NCI-H748 (cell line): ENCODE data around the gene NKAIN2.
"Not testable (repeated sequence)": the region's sequence is repeated elsewhere in the genome, so short reads cannot be mapped to it uniquely, and the experiment has no call there.

ENCODE experiments used
- DNase-seq: peaks from one replicate; lab custom pipeline; 2025; ENCODE audit not compliant: unreplicated experiment; lab: John Stamatoyannopoulos, UW

The NKAIN2 gene

GRCh38 chr6:124412657-124413056 lies 609.0 kb downstream of the NKAIN2 start:
- peak; percentile 93 for DNase-seq

- peak; percentile 82 for DNase-seq
Measured at GRCh38 chr6:124420116-124420840, 616.6 kb downstream of the NKAIN2 start.

DNA sequence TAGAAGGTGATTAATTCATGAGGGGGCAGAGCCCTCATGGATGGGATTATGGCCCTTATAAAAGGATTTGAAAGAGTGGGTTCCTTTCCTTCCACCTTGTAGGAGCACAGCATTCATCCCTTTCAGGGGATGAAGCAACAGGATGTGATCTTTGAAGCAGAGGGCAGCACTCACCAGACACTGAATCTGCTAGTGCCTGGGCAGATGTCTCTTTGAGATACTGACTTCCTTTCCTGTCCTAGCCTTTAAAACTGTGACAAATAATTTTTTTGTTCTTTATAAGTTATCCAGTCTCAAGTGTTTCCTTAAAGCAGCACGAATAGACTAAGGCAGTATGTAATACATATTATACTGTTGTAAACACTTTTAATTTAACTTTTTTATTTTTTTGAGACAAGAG lies 620.0 kb downstream of the NKAIN2 start:
- DNase-seq: no peak

DNA sequence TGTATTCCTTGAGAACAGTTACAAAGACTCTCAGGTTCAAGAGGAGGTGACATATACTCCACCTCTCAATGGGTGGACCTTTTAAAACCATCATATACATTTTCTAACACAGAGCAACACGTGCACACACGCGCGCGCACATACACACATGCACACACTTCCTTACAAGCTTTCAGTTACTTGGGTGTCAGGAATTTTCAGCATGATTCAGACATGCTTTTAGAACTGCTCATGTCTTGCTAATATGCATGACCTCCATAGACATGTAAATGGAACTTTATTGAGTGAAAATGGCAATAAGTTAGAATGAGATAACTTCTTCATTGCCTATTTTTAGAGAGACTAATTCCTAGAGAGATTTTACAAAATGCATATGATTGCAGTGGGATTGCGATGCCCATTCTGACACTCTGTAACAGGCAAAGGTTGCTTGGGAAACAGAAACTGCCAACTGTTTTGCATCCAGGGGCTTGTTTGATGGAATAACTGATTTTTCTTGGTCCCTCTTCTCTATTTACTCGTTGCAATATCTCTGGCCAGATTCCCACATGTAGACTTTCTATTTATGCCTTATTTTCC lies 627.2 kb downstream of the NKAIN2 start:
- no peak for DNase-seq

DNA sequence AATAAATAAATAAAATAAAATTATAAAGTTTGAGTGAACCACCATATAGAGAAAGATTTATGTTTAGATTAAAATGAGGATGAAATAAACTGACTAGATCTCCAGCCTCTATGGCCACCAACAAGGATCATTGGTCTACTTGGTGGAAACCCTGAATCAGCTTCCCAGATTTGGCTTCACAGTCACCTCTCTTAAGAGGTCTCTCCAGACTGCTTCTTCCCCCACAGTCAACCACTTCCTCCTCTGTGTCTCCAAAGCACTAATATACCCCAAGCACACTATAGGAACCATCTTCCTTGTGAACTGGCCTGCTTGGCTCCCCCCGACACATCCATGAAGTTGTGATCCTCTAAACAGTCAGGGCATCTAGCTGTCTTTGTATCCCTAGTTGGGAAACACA lies 629.0 kb downstream of the NKAIN2 start:
- DNase-seq: no peak

- DNase-seq: peak; percentile 17
Measured at GRCh38 chr6:124433387-124434160, 629.9 kb downstream of the NKAIN2 start.

- DNase-seq: no peak
Measured at GRCh38 chr6:124434421-124434820, 630.8 kb downstream of the NKAIN2 start.

GRCh38 chr6:124436803-124437202 lies 633.1 kb downstream of the NKAIN2 start:
- DNase-seq: no peak

DNA sequence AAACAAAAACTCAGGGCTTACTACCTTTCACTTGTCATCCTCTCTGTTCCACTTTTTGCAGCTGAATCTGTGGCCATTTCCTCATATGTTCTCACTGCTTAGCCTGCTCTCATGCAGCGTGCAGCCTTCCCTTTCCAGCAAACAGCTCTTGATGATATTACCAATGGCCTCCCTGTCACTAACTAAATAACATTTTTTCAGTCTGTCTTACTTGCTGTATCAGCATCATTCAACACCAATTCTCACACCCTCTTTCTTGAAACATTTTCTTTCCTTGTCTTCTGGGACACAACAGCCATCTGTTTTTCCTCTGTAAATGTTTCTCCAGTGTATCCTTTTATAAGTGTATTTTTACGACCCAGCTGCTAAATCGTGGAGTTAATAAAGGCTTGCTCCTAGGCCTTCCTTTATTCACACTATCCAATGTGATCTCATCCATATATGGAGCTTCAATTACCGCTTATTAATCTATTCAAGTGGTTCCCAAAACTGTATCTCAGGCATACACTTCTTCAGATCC lies 634.9 kb downstream of the NKAIN2 start:
- peak; percentile 47 for DNase-seq

GRCh38 chr6:124441450-124441849 lies 637.8 kb downstream of the NKAIN2 start:
- DNase-seq: no peak

DNA sequence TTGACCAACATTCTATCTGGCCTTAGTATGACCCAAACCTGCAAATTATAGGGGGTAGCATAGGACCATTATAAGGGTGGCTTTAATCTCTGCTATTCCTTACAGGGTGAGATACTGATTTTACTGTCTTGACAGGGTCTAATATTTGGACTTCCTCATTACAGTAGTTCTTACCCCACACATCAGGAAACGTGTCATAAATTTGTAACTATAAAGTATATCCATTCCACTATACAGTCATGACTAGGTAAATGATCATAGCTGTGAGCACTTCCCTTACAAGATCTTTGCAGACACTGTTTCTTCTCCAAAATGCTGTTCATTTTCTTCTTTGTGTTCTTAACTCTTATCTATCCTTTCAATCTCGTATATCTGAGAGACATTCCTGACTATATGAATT lies 639.9 kb downstream of the NKAIN2 start:
- no peak for DNase-seq

DNA sequence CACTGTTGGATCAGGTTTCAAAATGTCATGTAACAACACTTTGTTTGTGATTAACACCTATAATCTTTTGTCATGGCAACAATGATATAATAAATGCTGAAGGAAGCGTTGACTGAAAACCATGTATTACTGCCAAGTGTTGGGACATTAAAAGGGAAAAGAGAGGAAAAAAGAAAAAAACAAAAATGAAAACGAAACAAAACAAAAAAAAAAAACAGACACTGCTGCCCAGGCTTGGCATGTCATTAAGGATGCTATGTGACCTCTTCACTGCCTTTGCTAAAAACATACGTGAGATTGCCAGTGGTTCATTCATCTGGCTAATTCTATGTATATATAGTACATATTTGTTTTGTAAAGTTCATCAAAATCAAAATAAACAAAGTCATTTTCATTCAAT lies 641.9 kb downstream of the NKAIN2 start:
- DNase-seq: peak; percentile 82

- peak; percentile 25 for DNase-seq
Measured at GRCh38 chr6:124446961-124447360, 643.3 kb downstream of the NKAIN2 start.

GRCh38 chr6:124459268-124459667 lies 655.6 kb downstream of the NKAIN2 start:
- no peak for DNase-seq

- DNase-seq: peak; percentile 43
Measured at GRCh38 chr6:124462750-124463149, 659.1 kb downstream of the NKAIN2 start.

- peak; percentile 83 for DNase-seq
Measured at GRCh38 chr6:124463271-124463670, 659.6 kb downstream of the NKAIN2 start.

- not testable (repeated sequence) for DNase-seq
Measured at GRCh38 chr6:124464600-124464999, 660.9 kb downstream of the NKAIN2 start.

DNA sequence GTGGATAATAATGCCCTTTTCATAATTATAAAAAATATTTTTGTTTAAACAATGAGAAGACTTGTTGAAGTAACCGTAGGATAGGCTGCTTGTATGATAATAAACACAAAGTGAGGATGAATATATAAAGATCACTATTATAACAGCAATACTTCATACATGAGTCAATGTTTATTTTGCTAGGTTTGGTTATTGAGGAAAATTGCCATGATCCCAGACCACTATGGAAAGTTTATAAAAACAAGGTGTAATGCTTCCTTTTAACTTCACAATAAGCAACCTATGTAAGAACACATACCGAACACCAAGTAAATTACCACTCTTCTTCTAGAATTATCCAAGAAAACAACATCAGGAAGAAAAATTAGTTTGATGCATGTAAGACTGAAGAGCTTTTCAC lies 663.3 kb downstream of the NKAIN2 start:
- DNase-seq: no peak

GRCh38 chr6:124467366-124467765 lies 663.7 kb downstream of the NKAIN2 start:
- DNase-seq: no peak

DNA sequence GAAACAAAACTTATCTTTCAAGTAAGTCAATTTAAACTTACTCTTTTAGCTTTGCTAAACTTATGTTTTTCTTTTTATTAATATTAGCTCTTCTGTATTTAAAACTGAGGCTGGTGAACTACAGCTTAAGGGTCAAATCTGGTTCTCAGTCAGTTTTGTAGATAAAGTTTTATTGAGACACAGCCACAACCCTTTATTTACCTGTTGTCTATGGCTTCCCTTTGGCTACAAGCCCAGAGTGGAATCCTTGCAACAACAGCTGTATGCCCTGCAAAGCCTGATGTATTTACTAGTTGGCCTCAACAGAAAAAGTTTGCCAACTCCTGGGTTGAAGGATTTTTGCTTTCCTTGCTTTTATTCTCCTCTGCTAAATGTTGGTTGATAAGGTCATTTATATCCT lies 667.1 kb downstream of the NKAIN2 start:
- DNase-seq: peak; percentile 30

DNA sequence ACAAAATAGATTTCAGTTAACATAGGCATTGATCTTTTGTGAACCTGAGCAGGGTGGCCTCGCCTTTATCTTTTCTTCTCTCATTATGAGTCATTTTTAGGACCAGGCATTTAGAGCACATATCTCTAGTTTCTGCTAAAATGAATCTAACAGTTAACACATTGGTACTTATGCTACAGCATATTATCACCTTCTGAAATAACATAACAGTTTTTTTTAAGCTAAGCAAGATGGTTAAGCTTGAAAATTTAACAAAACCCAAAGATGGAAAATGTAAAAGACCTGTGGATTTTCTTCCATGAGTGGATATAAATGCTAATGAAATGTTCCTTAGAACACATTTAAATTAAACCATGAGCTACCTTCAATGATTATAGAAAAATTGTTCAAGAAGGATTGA lies 671.5 kb downstream of the NKAIN2 start:
- DNase-seq: no peak

DNA sequence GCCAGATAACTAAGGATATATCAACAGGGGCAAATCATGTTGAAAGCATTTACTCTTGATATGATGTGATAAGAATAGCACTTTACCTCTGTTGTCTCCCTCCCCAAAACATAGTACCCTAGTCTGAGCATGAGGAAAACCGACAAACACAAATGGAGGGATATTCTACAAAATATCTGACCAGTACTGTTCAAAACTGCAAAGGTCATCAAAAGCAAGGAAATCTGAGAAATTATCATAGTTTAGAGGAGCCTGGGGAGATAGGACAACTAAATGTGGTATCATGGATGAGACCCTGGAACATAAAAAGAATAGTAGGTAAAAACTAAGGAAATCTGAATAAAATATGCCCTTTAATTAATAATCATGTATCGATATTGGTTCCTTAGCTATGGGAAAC lies 675.2 kb downstream of the NKAIN2 start:
- DNase-seq: no peak
